K562 (cell line): ENCODE measurements around the gene NUDT14. TPM values are rescaled to one million over a fixed set of nuclear protein-coding genes. Genes with fewer than 3 reads are reported as not detected.

Source experiments
- ATAC-seq: fragments of 200-7000 bp; cut with Tn5 transposase; 3 replicates; pipeline ENCODE4 v1.9.1; 2020; ENCODE audit warnings: moderate library complexity
- BruUV-seq: library from RNA; stranded (reverse); fragments of 400-500 nt; replicated peaks from 2 replicates; lab custom pipeline; 2021; lab: Mats Ljungman, UMichigan
- CTCF ChIA-PET: fragments of 300-600 bp; formaldehyde crosslinking; extraction: SDS; loops from one replicate; lab custom pipeline; 2021; ENCODE audit warnings: low intra/inter-chr PET ratio; lab: Yijun Ruan, JAX
- POLR2A ChIA-PET: fragments of 300-600, 350-650 bp; sonication (Branson Sonifier 250); formaldehyde crosslinking; extraction: SDS; loops from one replicate; lab custom pipeline; 2021; ENCODE audit warnings: antibody characterized with exemption, inconsistent platforms; lab: Yijun Ruan, JAX
- DNase-seq, 4 experiments: peaks; one replicate each; pipeline versions ENCODE4 v3.0.0 to v3.0.0-alpha.2; 2011 to 2018; ENCODE audit warnings: low spot score in 3 of 4, mixed read lengths in 3 of 4; ENCODE audit errors: extremely low read depth in 1 of 4
- FAIRE-seq: peaks from 2 replicates; lab custom pipeline; 2011; peaks lifted over from hg19 to GRCh38; lab: Jason Lieb, UNC
- H2AFZ ChIP-seq: 2 replicates; pipeline ENCODE4 v1.6.0; 2011; ENCODE audit warnings: low read depth, low read length, control low read depth, inconsistent platforms
- H3K27ac ChIP-seq: fragments of 200-600 bp; 3 replicates; pipeline ENCODE4 v1.8.0; 2011; ENCODE audit warnings: low read depth, mild to moderate bottlenecking, control low read depth, inconsistent platforms, low read length, moderate library complexity, mixed read lengths; ENCODE audit errors: extremely low read depth
- H3K27me3 ChIP-seq, 2 experiments: fragments of 300-600 bp in 1 of 2; 2 replicates in 1 of 2; 3 replicates in 1 of 2; pipeline versions ENCODE4 v1.6.0 to v1.8.0; 2011; ENCODE audit warnings: inconsistent platforms in 2 of 2, low read length in 2 of 2, mild to moderate bottlenecking in 1 of 2, mixed read lengths in 1 of 2, moderate library complexity in 1 of 2; ENCODE audit not compliant: control insufficient read depth in 2 of 2, insufficient read depth in 2 of 2
- H3K36me3 ChIP-seq: fragments of 300-600 bp; 3 replicates; pipeline ENCODE4 v1.8.0; 2011; ENCODE audit warnings: mild to moderate bottlenecking, low read length, inconsistent platforms; ENCODE audit not compliant: control insufficient read depth, insufficient read depth
- H3K4me1 ChIP-seq, 2 experiments: fragments of 200-600 bp in 1 of 2; replicated peaks in 1 of 2; 2 replicates in 1 of 2; 3 replicates in 1 of 2; pipeline versions ENCODE4 v1.5.1 to v1.8.0; 2011; ENCODE audit warnings: inconsistent platforms in 2 of 2, low read length in 2 of 2, mild to moderate bottlenecking in 1 of 2, mixed read lengths in 1 of 2, moderate library complexity in 1 of 2; ENCODE audit not compliant: control insufficient read depth in 2 of 2, insufficient read depth in 2 of 2
- H3K4me2 ChIP-seq: 2 replicates; pipeline ENCODE4 v1.6.1; 2011; ENCODE audit warnings: low read length, control low read depth, inconsistent platforms, mixed read lengths; ENCODE audit not compliant: insufficient read depth
- H3K4me3 ChIP-seq: fragments of 200-600 bp; sonication (generic), shearing (Covaris generic); 2 replicates; pipeline ENCODE4 v1.5.1; 2016; ENCODE audit warnings: control low read depth, inconsistent platforms
- H3K79me2 ChIP-seq: fragments of 200-600 bp; 3 replicates; pipeline ENCODE4 v1.8.0; 2011; ENCODE audit warnings: low read length, inconsistent platforms; ENCODE audit not compliant: control insufficient read depth, insufficient read depth
- H3K9ac ChIP-seq, 2 experiments: 2 replicates each; pipeline versions ENCODE4 v1.6.0 to v1.6.1; 2011; ENCODE audit warnings: low read depth in 2 of 2, low read length in 2 of 2, control low read depth in 1 of 2, inconsistent platforms in 1 of 2, mild to moderate bottlenecking in 1 of 2, mixed read lengths in 1 of 2; ENCODE audit not compliant: insufficient read depth in 1 of 2
- H3K9me1 ChIP-seq: one replicate; pipeline ENCODE4 v1.6.0; 2011; ENCODE audit warnings: inconsistent platforms, mild to moderate bottlenecking, low read length, moderate library complexity; ENCODE audit not compliant: control insufficient read depth, insufficient read depth
- H3K9me3 ChIP-seq: replicated peaks from 2 replicates; pipeline ENCODE4 v1.5.1; 2011; ENCODE audit warnings: low read depth, low read length, inconsistent platforms; ENCODE audit not compliant: control insufficient read depth, insufficient read depth
- H4K20me1 ChIP-seq: replicated peaks from 2 replicates; pipeline ENCODE4 v1.6.1; 2011; ENCODE audit warnings: low read length, inconsistent platforms, mixed read lengths; ENCODE audit not compliant: control insufficient read depth, insufficient read depth
- CEBPG ChIP-seq, 3 experiments: fragments of 200-800 bp in 1 of 3; sonication (Bioruptor generic) in 1 of 3; sonication (generic) in 1 of 3; formaldehyde crosslinking in 1 of 3; IDR thresholded peaks in 2 of 3; conservative IDR thresholded peaks in 1 of 3; 2 replicates each; pipeline versions ENCODE4 v1.6.1 to v1.8.0; 2016 to 2022; ENCODE audit warnings: missing compliant biosample characterization in 2 of 3, missing genetic modification characterization in 2 of 3, mild to moderate bottlenecking in 1 of 3, missing genetic modification reagents in 1 of 3
- EGR1 ChIP-seq: fragments of 450-650 bp; conservative IDR thresholded peaks from 2 replicates; pipeline ENCODE4 v1.6.1; 2017; ENCODE audit warnings: mild to moderate bottlenecking
- ILF3 ChIP-seq: fragments of 450-650 bp; IDR thresholded peaks from 2 replicates; pipeline ENCODE4 v1.6.1; 2018; ENCODE audit warnings: antibody characterized with exemption, mild to moderate bottlenecking, moderate library complexity, borderline replicate concordance
- ZC3H11A ChIP-seq: IDR thresholded peaks from 2 replicates; pipeline ENCODE4 v1.6.1; 2012; ENCODE audit warnings: low read depth, low read length, improper control_type of control experiment
- ZNF79 ChIP-seq: fragments of 250-450 bp; sonication (Bioruptor Pico); IDR thresholded peaks from 2 replicates; pipeline ENCODE4 v1.4.0; 2020; ENCODE audit warnings: low read depth, mild to moderate bottlenecking, moderate library complexity
- WGBS: fragments of 100-300 bp; shearing (Covaris generic); methylation state at CpG from one replicate; pipeline ENCODE4 v1.1.6; 2016; ENCODE audit warnings: low coverage, mixed read lengths; ENCODE audit not compliant: insufficient coverage; ENCODE audit errors: missing lambda C conversion rate; 5-methylcytosine and 5-hydroxymethylcytosine counted together
- in situ Hi-C: fragments of 300-500 bp; cut with MboI; formaldehyde crosslinking; loops from 4 replicates; pipeline ENCODE4 v1.15.0; 2018; ENCODE audit warnings: inconsistent platforms, mixed read lengths
- intact Hi-C: fragments of 100-400 bp; cut with micrococcal nuclease; formaldehyde crosslinking; loops from 2 replicates; pipeline ENCODE4 v1.14.2; 2022
- polyA plus RNA-seq, 8 experiments: library from polyadenylated mRNA; depleted of rRNA in 4 of 8; stranded (reverse) in 5 of 8; unstranded in 3 of 8; fragments of >200 nt; fragmentation: Nextera tagmentation in 2 of 8; fragmentation: Illumina TruSeq in 1 of 8; extraction: Ambion mirVana in 2 of 8; extraction: Trizol in 1 of 8; gene quantifications; 2 replicates each; pipeline versions ENCODE4 v1.2.1 to v1.2.3, GENCODE V29; 2011 to 2014; ENCODE audit warnings: inconsistent platforms in 1 of 8, missing spikeins in 1 of 8
- total RNA-seq, 7 experiments: library from RNA; depleted of rRNA in 6 of 7; stranded (reverse); fragments of >200 nt in 6 of 7; fragmentation: Illumina TruSeq in 2 of 7; extraction: Trizol in 2 of 7; gene quantifications; 2 replicates each; pipeline versions ENCODE4 v1.2.1 to v1.2.3, GENCODE V29; 2011 to 2021; ENCODE audit warnings: low replicate concordance in 1 of 7

The NUDT14 gene
- total and polyA plus RNA-seq, 9 of the 15 experiments (the other 6 are each of a cell fraction or from before 2014, with no cell fraction given): 0.14 to 16.3 (median 8.2) TPM

DNA sequence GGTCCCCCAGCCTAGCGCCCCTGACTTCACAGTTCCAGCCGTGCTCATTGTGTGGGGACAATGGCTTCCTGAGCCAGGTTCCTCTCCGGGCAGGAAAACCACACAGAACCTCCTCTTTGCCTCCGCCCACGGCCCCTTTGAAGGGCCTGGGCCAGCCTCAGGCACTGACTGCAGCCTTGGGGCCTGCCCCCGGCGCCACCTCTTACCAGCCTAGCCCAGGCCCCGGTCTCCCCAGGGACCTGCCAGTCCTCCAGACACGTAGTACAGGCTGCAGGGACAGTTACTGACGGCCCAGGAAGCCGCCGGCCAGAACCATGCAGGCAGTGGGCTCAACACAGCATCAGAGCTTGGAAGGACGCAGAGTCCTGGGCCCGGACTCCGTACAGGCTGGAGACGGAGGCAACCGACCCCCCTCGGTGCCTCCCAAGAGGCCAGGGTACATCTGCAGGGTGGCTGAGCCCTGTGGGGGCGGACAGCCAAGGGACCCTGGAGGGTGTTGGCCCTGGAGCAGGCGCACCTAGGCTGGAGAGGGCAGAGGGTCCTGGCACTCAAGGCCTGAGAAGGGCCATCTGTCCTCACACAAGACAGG is 20.9 kb upstream of the NUDT14 start:
- CTCF ChIA-PET: interaction anchor here (2.0 kb wide), 1 partner anchor 150 kb away, joined by 15 read pairs; no protein-coding TSS in a partner anchor
- H3K27ac ChIP-seq: no peak overlapping the region
- TF ChIP-seq EGR1 (0 out of 2 replicates have a peak, but pooled peaks have one; percentile 16), ZNF79 (CRISPR knock-in tag) (no peak), ILF3 (no peak), CEBPG (CRISPR knock-in tag; IDR thresholded peaks at IDR 0.05) (no peak), CEBPG (tag; conservative IDR thresholded peaks at IDR 0.05 in 1 of 2, IDR thresholded peaks at IDR 0.05 in 1 of 2) (no peak), ZC3H11A (no peak)
- TF ChIP-seq, all 486 proteins: peak for 1
- peak; percentile 6; the same call in 1 of the 3 replicates for ATAC-seq
- Histone ChIP-seq H3K9me1 (no peaks in the 10 kb centered on the region), H3K27me3 (peaks cover 0 to 5% of the 10 kb centered on the region in 2 experiments; a peak in 1 of 5 replicates), H3K79me2 (no peaks in the 10 kb centered on the region), H3K4me2 (no peak overlapping the region), H2AFZ (no peak overlapping the region), H3K4me3 (no peak overlapping the region), H3K9ac (no peak overlapping the region), H3K36me3 (no peaks in the 10 kb centered on the region), H3K9me3 (no peaks in the 10 kb centered on the region), H3K4me1 (peaks cover 3 to 73% of the 10 kb centered on the region in 2 experiments; a peak in 3 of 5 replicates), H4K20me1 (peaks cover 12% of the 10 kb centered on the region; the same call in 1 of the 2 replicates)
- no peak for FAIRE-seq
- in situ Hi-C loops: loop anchor here (5.0 kb wide), 1 partner anchor 65 kb away; no protein-coding TSS in a partner anchor
- intact Hi-C loops: loop anchor here (5.0 kb wide), 1 partner anchor 80 kb away; no protein-coding TSS in a partner anchor
- POLR2A ChIA-PET: no interaction called here
- BruUV-seq: no TSS peak
- WGBS: 18% methylated on average over 11 of the region's 20 CpGs
- DNase-seq: no peak
